Brain microvascular endothelial cell (primary cell): ENCODE measurements around the gene POLR3A.
"Not testable (repeated sequence)": the region's sequence is repeated elsewhere in the genome, so short reads cannot be mapped to it uniquely, and the experiment has no call there.

ENCODE experiments used
- DNase-seq: peaks from one replicate; pipeline ENCODE4 v3.0.0-alpha.2; 2020
- H3K27ac ChIP-seq: fragments of 250-450 bp; sonication (Bioruptor Pico); 2 replicates; pipeline ENCODE4 v1.5.1; 2020; ENCODE audit warnings: mild to moderate bottlenecking, moderate library complexity
- H3K27me3 ChIP-seq: fragments of 250-450 bp; sonication (Bioruptor Pico); replicated peaks from 2 replicates; pipeline ENCODE4 v1.5.1; 2020; ENCODE audit warnings: mild to moderate bottlenecking
- H3K36me3 ChIP-seq: fragments of 250-450 bp; sonication (Bioruptor Pico); replicated peaks from 2 replicates; pipeline ENCODE4 v1.5.1; 2020; ENCODE audit warnings: mild to moderate bottlenecking
- H3K4me3 ChIP-seq: 2 replicates; pipeline ENCODE4 v1.5.1; 2011; ENCODE audit warnings: low read depth, mild to moderate bottlenecking, control low read depth, low read length, moderate library complexity
- CTCF ChIP-seq: IDR thresholded peaks from 2 replicates; pipeline ENCODE4 v1.5.1; 2011; ENCODE audit warnings: low read depth, mild to moderate bottlenecking, moderate library complexity, low read length, control low read depth, inconsistent platforms; ENCODE audit errors: missing control alignments
- in situ Hi-C: cut with HindIII; loops from 2 replicates; pipeline ENCODE4 v1.10.0; 2017; ENCODE audit warnings: low sequenced_read_pairs, low pct_ligation_motif_present

The POLR3A gene

GRCh38 chr10:78029269-78030226 is at the start of gene POLR3A:
Gene POLR3A (minus strand): TSS chr10:78029515. CDS start chr10:78029407, 108 bp downstream.
- in situ Hi-C loops, result no loop called here
- peak; percentile 66 for TF ChIP-seq CTCF
- peak; percentile 99 for DNase-seq
- Histone ChIP-seq H3K27me3 (no peaks in the 10 kb centered on the region), H3K36me3 (peaks cover 19% of the 10 kb centered on the region), H3K4me3 (peak within 1 kb of the TSS; percentile 100), H3K27ac (peak within 1 kb of the TSS; percentile 75)

GRCh38 chr10:78078539-78079330 is 49.4 kb upstream of the POLR3A start:
- Histone ChIP-seq H3K36me3 (no peaks in the 10 kb centered on the region), H3K4me3 (no peak overlapping the region), H3K27me3 (no peaks in the 10 kb centered on the region), H3K27ac (no peak overlapping the region)
- in situ Hi-C loops, result no loop called here
- DNase-seq, result no peak
- no peak for TF ChIP-seq CTCF

GRCh38 chr10:78075806-78076205 is 46.5 kb upstream of the POLR3A start:
- H3K27ac ChIP-seq, H3K36me3 ChIP-seq, H3K27me3 ChIP-seq, in situ Hi-C loops, DNase-seq, H3K4me3 ChIP-seq: not testable (repeated sequence)

GRCh38 chr10:78072504-78072903 is 43.2 kb upstream of the POLR3A start:
- H3K4me3 ChIP-seq, result no peak overlapping the region
- no peak overlapping the region for H3K27ac ChIP-seq
- in situ Hi-C loops, result no loop called here
- H3K36me3 ChIP-seq, result no peaks in the 10 kb centered on the region
- H3K27me3 ChIP-seq, result no peaks in the 10 kb centered on the region
- DNase-seq, result no peak
- no peak for TF ChIP-seq CTCF

- no peak for DNase-seq
- no peak for TF ChIP-seq CTCF
- H3K27ac ChIP-seq, result no peak overlapping the region
- H3K36me3 ChIP-seq, result no peaks in the 10 kb centered on the region
- no peak overlapping the region for H3K4me3 ChIP-seq
- no peaks in the 10 kb centered on the region for H3K27me3 ChIP-seq
- in situ Hi-C loops, result no loop called here
These were observed 42.5 kb upstream of the POLR3A start for GRCh38 chr10:78071857-78072179.

GRCh38 chr10:78071140-78071856 is 42.0 kb upstream of the POLR3A start:
- TF ChIP-seq CTCF, result no peak
- DNase-seq, result no peak
- no peak overlapping the region for H3K4me3 ChIP-seq
- no peaks in the 10 kb centered on the region for H3K27me3 ChIP-seq
- in situ Hi-C loops, result no loop called here
- no peaks in the 10 kb centered on the region for H3K36me3 ChIP-seq
- no peak overlapping the region for H3K27ac ChIP-seq
